H9 (cell line): Measurements from ENCODE around the gene KLHDC9. TPM values are rescaled to one million over a fixed set of nuclear protein-coding genes. Genes with fewer than 3 reads are reported as not detected.

Experiments
- DNase-seq: peaks from one replicate; pipeline ENCODE4 v3.0.0-alpha.2; 2017
- H2AFZ ChIP-seq: one replicate; pipeline ENCODE4 v1.6.1; 2013; ENCODE audit warnings: mild to moderate bottlenecking, low read length, control low read depth, moderate library complexity
- H2AK5ac ChIP-seq: 2 replicates; pipeline ENCODE4 v1.6.1; 2013; ENCODE audit warnings: low read length, control low read depth, mixed read lengths; ENCODE audit not compliant: insufficient read length
- H2BK120ac ChIP-seq: one replicate; pipeline ENCODE4 v1.6.1; 2013; ENCODE audit warnings: low read depth, mild to moderate bottlenecking, low read length, control low read depth, inconsistent platforms; ENCODE audit not compliant: poor library complexity, severe bottlenecking
- H2BK12ac ChIP-seq: 2 replicates; pipeline ENCODE4 v1.6.1; 2013; ENCODE audit warnings: low read length, control low read depth, mixed read lengths, low read depth; ENCODE audit not compliant: insufficient read length
- H2BK15ac ChIP-seq: 2 replicates; pipeline ENCODE4 v1.6.1; 2013; ENCODE audit warnings: low read depth, low read length, control low read depth
- H2BK20ac ChIP-seq: one replicate; pipeline ENCODE4 v1.6.1; 2013; ENCODE audit warnings: low read depth, mild to moderate bottlenecking, low read length, control low read depth, inconsistent platforms; ENCODE audit not compliant: poor library complexity, severe bottlenecking
- H2BK5ac ChIP-seq: 2 replicates; pipeline ENCODE4 v1.6.1; 2013; ENCODE audit warnings: low read length, control low read depth, mixed read lengths; ENCODE audit not compliant: insufficient read length
- H3K14ac ChIP-seq: 2 replicates; pipeline ENCODE4 v1.6.1; 2013; ENCODE audit warnings: low read length, control low read depth; ENCODE audit not compliant: insufficient read depth
- H3K18ac ChIP-seq: 2 replicates; pipeline ENCODE4 v1.6.1; 2013; ENCODE audit warnings: low read depth, mild to moderate bottlenecking, mixed read lengths, low read length, control low read depth; ENCODE audit not compliant: insufficient read length
- H3K23ac ChIP-seq: 2 replicates; pipeline ENCODE4 v1.6.1; 2013; ENCODE audit warnings: low read length, control low read depth, mixed read lengths, low read depth; ENCODE audit not compliant: insufficient read length
- H3K23me2 ChIP-seq: 2 replicates; pipeline ENCODE4 v1.6.1; 2013; ENCODE audit warnings: low read depth, mild to moderate bottlenecking, mixed read lengths, low read length, control low read depth; ENCODE audit not compliant: insufficient read length, poor library complexity, severe bottlenecking
- H3K27ac ChIP-seq: 2 replicates; pipeline ENCODE4 v1.5.1; 2013; ENCODE audit warnings: low read length, control low read depth, mixed read lengths, low read depth; ENCODE audit not compliant: insufficient read length
- H3K27me3 ChIP-seq: 2 replicates; pipeline ENCODE4 v1.6.1; 2013; ENCODE audit warnings: low read length, control low read depth, inconsistent platforms; ENCODE audit not compliant: insufficient read depth
- H3K4ac ChIP-seq: 2 replicates; pipeline ENCODE4 v1.6.1; 2013; ENCODE audit warnings: low read depth, mild to moderate bottlenecking, control low read depth, inconsistent platforms, low read length, moderate library complexity
- H3K4me1 ChIP-seq: 2 replicates; pipeline ENCODE4 v1.6.1; 2013; ENCODE audit warnings: low read length, control low read depth, inconsistent platforms; ENCODE audit not compliant: insufficient read depth
- H3K4me2 ChIP-seq: 2 replicates; pipeline ENCODE4 v1.6.1; 2013; ENCODE audit warnings: low read length, control low read depth, mixed read lengths; ENCODE audit not compliant: insufficient read length, insufficient read depth
- H3K56ac ChIP-seq: 2 replicates; pipeline ENCODE4 v1.6.1; 2013; ENCODE audit warnings: low read depth, mild to moderate bottlenecking, mixed read lengths, low read length, control low read depth; ENCODE audit not compliant: insufficient read length
- H3K79me1 ChIP-seq: 2 replicates; pipeline ENCODE4 v1.6.1; 2013; ENCODE audit warnings: low read depth, mild to moderate bottlenecking, moderate library complexity, low read length, control low read depth, inconsistent platforms; ENCODE audit not compliant: insufficient read depth, poor library complexity, severe bottlenecking
- H3K79me2 ChIP-seq: 2 replicates; pipeline ENCODE4 v1.6.1; 2013; ENCODE audit warnings: low read length, control low read depth, inconsistent platforms; ENCODE audit not compliant: insufficient read depth
- H3K9ac ChIP-seq: 2 replicates; pipeline ENCODE4 v1.6.1; 2013; ENCODE audit warnings: low read length, control low read depth, mixed read lengths; ENCODE audit not compliant: insufficient read length; ENCODE audit errors: extremely low read depth
- H3K9me3 ChIP-seq: one replicate; pipeline ENCODE4 v1.6.1; 2013; ENCODE audit warnings: low read depth, low read length, inconsistent platforms; ENCODE audit not compliant: control insufficient read depth
- H3T11ph ChIP-seq: one replicate; pipeline ENCODE4 v1.6.1; 2013; ENCODE audit warnings: mild to moderate bottlenecking, low read length, control low read depth, inconsistent platforms
- H4K20me1 ChIP-seq: one replicate; pipeline ENCODE4 v1.6.1; 2013; ENCODE audit not compliant: control insufficient read depth, insufficient read length, insufficient read depth
- H4K5ac ChIP-seq: 2 replicates; pipeline ENCODE4 v1.6.1; 2013; ENCODE audit warnings: low read depth, mild to moderate bottlenecking, mixed read lengths, low read length, control low read depth; ENCODE audit not compliant: insufficient read length
- H4K8ac ChIP-seq: replicated peaks from 2 replicates; pipeline ENCODE4 v1.6.1; 2013; ENCODE audit warnings: low read length, control low read depth, mixed read lengths, low read depth; ENCODE audit not compliant: insufficient read length
- H4K91ac ChIP-seq: 2 replicates; pipeline ENCODE4 v1.6.1; 2013; ENCODE audit warnings: low read depth, mild to moderate bottlenecking, moderate library complexity, mixed read lengths, low read length, control low read depth; ENCODE audit not compliant: insufficient read length
- H3K27ac Mint-ChIP-seq, 3 experiments: 2 replicates in 2 of 3; 3 replicates in 1 of 3; pipeline ENCODE4 v1.8.0; 2020 to 2021; ENCODE audit warnings: mixed read lengths in 3 of 3, mild to moderate bottlenecking in 1 of 3, moderate library complexity in 1 of 3
- H3K27me3 Mint-ChIP-seq: 2 replicates; pipeline ENCODE4 v1.8.0; 2021; ENCODE audit warnings: low read depth, mild to moderate bottlenecking, moderate library complexity, mixed read lengths
- H3K36me3 Mint-ChIP-seq, 3 experiments: 2 replicates in 2 of 3; 3 replicates in 1 of 3; pipeline ENCODE4 v1.8.0; 2020 to 2021; ENCODE audit warnings: low read depth in 3 of 3, mixed read lengths in 3 of 3; ENCODE audit not compliant: insufficient read depth in 1 of 3
- H3K4me1 Mint-ChIP-seq, 2 experiments: 2 replicates each; pipeline ENCODE4 v1.8.0; 2020; ENCODE audit warnings: mixed read lengths in 2 of 2
- H3K4me3 Mint-ChIP-seq, 2 experiments: 2 replicates in 1 of 2; 3 replicates in 1 of 2; pipeline ENCODE4 v1.8.0; 2020 to 2021; ENCODE audit warnings: mild to moderate bottlenecking in 2 of 2, mixed read lengths in 2 of 2, moderate library complexity in 1 of 2
- H3K9me3 Mint-ChIP-seq, 2 experiments: 2 replicates in 1 of 2; 3 replicates in 1 of 2; pipeline ENCODE4 v1.8.0; 2020; ENCODE audit warnings: mild to moderate bottlenecking in 2 of 2, mixed read lengths in 2 of 2, moderate library complexity in 1 of 2
- WGBS: extraction: QIAGEN DNeasy Blood & Tissue Kit; methylation state at CpG from one replicate; pipeline ENCODE4 v1.1.7; 2013; ENCODE audit warnings: missing lambda C conversion rate, low lambda C conversion rate, mixed read lengths; ENCODE audit not compliant: insufficient read length; ENCODE audit errors: extremely low coverage; 5-methylcytosine and 5-hydroxymethylcytosine counted together
- total RNA-seq: library from RNA; stranded (reverse); gene quantifications from 2 replicates; pipeline ENCODE4 v1.2.1, GENCODE V29; 2021
- TF ChIP-seq, protein P1 (sequence below): fragments of 200-600 bp; sonication (generic); conservative IDR thresholded peaks from 3 replicates; pipeline ENCODE4 v1.8.0; 2021; ENCODE audit warnings: antibody characterized with exemption, mild to moderate bottlenecking

Gene KLHDC9
- total RNA-seq, 1 experiment from 2014 or later, result 6.6 TPM

DNA sequence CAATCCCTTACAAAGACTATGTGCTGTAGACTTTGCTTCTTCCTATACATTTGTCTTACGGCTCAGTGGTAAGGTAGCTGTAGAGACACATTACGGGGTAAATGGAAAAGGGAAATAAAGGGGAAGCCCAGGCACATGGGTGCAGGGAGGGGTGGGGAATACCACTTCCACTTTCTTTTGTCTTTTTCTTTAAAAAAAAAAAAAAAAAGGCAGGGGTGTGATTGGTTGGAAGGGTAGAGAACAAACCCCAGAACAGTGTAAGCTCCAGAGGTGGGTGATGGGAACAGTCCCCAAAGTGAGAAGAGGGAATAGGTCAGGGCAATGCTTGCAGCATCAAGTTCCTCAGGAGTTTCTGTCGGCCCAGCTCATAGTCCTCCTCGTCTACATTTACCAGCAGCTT, 23.7 kb downstream of the KLHDC9 start:
- H3K36me3 Mint-ChIP-seq, result peaks cover 38 to 71% (median 66%) of the 10 kb centered on the region in 3 experiments; a peak in 6 of 7 replicates
- Histone ChIP-seq H3K79me2 (peaks cover 2% of the 10 kb centered on the region; the same call in 1 of the 2 replicates), H3K9ac (no peak overlapping the region)

More for the DNA sequence above, 23.7 kb downstream of the KLHDC9 start:
- no peaks in the 10 kb centered on the region for H3K27me3 Mint-ChIP-seq
- no peaks in the 10 kb centered on the region for H3K79me1 ChIP-seq
- no peak overlapping the region for H2BK15ac ChIP-seq
- peaks cover 5% of the 10 kb centered on the region; the same call in 1 of the 2 replicates for H3K4me1 ChIP-seq
- no peak overlapping the region for H3K4me2 ChIP-seq
- no peak overlapping the region for H3K4me3 Mint-ChIP-seq
- no peak overlapping the region for H3K18ac ChIP-seq
- TF ChIP-seq, protein P1, sequence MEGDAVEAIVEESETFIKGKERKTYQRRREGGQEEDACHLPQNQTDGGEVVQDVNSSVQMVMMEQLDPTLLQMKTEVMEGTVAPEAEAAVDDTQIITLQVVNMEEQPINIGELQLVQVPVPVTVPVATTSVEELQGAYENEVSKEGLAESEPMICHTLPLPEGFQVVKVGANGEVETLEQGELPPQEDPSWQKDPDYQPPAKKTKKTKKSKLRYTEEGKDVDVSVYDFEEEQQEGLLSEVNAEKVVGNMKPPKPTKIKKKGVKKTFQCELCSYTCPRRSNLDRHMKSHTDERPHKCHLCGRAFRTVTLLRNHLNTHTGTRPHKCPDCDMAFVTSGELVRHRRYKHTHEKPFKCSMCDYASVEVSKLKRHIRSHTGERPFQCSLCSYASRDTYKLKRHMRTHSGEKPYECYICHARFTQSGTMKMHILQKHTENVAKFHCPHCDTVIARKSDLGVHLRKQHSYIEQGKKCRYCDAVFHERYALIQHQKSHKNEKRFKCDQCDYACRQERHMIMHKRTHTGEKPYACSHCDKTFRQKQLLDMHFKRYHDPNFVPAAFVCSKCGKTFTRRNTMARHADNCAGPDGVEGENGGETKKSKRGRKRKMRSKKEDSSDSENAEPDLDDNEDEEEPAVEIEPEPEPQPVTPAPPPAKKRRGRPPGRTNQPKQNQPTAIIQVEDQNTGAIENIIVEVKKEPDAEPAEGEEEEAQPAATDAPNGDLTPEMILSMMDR, result no peak
- H3K27ac ChIP-seq, result no peak overlapping the region
- no peak overlapping the region for H3K27ac Mint-ChIP-seq
- H3K27me3 ChIP-seq, result no peaks in the 10 kb centered on the region
- H3K14ac ChIP-seq, result no peak overlapping the region
- no peaks in the 10 kb centered on the region for H3K9me3 ChIP-seq
- H3K4me1 Mint-ChIP-seq, result peaks cover 15 to 21% of the 10 kb centered on the region in 2 experiments
- no peak overlapping the region for H2AFZ ChIP-seq
- no peak overlapping the region for H2BK12ac ChIP-seq
- no peaks in the 10 kb centered on the region for H4K20me1 ChIP-seq
- no peak overlapping the region for H3K4ac ChIP-seq
- no peak overlapping the region for H2BK20ac ChIP-seq
- H3K23ac ChIP-seq, result no peak overlapping the region
- no peak for DNase-seq
- H3T11ph ChIP-seq, result no peak overlapping the region
- no peaks in the 10 kb centered on the region for H3K9me3 Mint-ChIP-seq
- peaks cover 9% of the 10 kb centered on the region for H3K23me2 ChIP-seq
- no peak overlapping the region for H2BK120ac ChIP-seq
- H4K91ac ChIP-seq, result no peak overlapping the region
- no peak overlapping the region for H4K5ac ChIP-seq
- no CpG with 5 or more reads among the region's 4 CpGs for WGBS
- no peak overlapping the region for H2AK5ac ChIP-seq
- H4K8ac ChIP-seq, result no peak overlapping the region
- no peak overlapping the region for H2BK5ac ChIP-seq
- no peak overlapping the region for H3K56ac ChIP-seq
